Astrocyte of the spinal cord (primary cell): ENCODE results near the gene TBC1D22A.
"Not testable (repeated sequence)": the region's sequence is repeated elsewhere in the genome, so short reads cannot be mapped to it uniquely, and the experiment has no call there.

Experiments
- DNase-seq: peaks from one replicate; pipeline ENCODE4 v3.0.0; 2011; ENCODE audit warnings: low read depth, low spot score
- H3K4me3 ChIP-seq: 2 replicates; pipeline ENCODE4 v1.5.1; 2011; ENCODE audit warnings: low read depth, mild to moderate bottlenecking, low read length, moderate library complexity
- in situ Hi-C: cut with HindIII; loops from 2 replicates; pipeline ENCODE4 v1.10.0; 2017; ENCODE audit warnings: low sequenced_read_pairs
- TF ChIP-seq, protein P1 (sequence below): IDR thresholded peaks from 2 replicates; pipeline ENCODE4 v1.5.1; 2012; ENCODE audit warnings: low read depth, mild to moderate bottlenecking, low read length, inconsistent platforms

TBC1D22A gene

DNA sequence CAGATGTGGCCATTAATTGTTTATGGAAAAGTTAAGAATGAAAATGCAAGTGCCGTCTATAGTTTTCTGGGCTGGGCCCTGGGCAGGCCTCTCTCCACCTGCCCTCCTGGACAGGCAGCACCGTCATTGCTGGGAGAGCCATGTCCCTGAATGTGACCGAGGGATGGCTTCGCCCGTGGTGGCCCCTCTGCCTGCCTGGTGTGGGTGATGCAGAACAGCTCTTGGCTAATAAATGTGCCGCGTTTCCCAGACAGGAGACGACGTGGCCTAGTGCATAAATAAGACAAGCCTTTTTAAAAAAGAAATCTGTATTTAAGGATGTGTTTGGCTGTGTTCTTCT, 407.3 kb downstream of the TBC1D22A start:
- TF ChIP-seq, protein P1, sequence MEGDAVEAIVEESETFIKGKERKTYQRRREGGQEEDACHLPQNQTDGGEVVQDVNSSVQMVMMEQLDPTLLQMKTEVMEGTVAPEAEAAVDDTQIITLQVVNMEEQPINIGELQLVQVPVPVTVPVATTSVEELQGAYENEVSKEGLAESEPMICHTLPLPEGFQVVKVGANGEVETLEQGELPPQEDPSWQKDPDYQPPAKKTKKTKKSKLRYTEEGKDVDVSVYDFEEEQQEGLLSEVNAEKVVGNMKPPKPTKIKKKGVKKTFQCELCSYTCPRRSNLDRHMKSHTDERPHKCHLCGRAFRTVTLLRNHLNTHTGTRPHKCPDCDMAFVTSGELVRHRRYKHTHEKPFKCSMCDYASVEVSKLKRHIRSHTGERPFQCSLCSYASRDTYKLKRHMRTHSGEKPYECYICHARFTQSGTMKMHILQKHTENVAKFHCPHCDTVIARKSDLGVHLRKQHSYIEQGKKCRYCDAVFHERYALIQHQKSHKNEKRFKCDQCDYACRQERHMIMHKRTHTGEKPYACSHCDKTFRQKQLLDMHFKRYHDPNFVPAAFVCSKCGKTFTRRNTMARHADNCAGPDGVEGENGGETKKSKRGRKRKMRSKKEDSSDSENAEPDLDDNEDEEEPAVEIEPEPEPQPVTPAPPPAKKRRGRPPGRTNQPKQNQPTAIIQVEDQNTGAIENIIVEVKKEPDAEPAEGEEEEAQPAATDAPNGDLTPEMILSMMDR: no peak
- in situ Hi-C loops: no loop called here
- DNase-seq: no peak

DNA sequence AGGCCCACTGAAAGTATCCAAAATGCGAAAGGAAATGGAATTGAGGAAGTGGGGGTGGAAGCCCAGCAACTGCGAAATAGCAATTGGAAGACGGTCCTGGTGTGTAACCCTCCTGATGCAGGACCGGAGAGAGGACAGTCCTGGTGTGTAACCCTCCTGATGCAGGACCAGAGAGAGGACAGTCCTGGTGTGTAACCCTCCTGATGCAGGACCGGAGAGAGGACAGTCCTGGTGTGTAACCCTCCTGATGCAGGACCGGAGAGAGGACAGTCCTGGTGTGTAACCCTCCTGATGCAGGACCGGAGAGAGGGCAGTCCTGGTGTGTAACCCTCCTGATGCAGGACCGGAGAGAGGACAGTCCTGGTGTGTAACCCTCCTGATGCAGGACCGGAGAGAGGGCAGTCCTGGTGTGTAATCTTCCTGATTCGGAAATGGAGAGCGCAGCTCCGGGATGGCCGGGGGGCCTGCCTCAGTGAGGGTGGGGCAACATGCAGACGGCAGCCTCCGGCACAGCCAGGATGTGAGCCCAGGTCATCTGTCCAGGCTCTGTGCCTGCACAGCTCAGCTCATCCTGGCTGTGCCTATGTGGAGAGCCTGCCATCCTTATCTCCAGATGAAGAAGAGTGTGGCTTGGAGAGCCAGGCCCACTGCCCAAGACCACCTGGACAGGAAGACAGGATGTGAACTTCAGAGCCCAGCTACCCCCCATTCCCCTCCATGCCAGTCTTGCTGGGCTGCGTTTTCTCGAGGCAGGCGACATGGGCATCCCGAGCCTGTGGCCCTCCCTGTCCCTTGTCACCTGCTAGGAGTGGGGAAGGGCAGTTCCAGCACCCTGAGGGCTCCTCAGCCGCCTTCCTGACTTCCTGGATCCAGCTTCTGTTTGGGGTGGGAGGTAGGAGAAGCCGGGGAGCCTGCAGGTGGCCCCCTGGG, 408.3 kb downstream of the TBC1D22A start:
- in situ Hi-C loops, H3K4me3 ChIP-seq, DNase-seq: not testable (repeated sequence)

More for the DNA sequence above, 407.3 kb downstream of the TBC1D22A start:
- no peak overlapping the region for H3K4me3 ChIP-seq

DNA sequence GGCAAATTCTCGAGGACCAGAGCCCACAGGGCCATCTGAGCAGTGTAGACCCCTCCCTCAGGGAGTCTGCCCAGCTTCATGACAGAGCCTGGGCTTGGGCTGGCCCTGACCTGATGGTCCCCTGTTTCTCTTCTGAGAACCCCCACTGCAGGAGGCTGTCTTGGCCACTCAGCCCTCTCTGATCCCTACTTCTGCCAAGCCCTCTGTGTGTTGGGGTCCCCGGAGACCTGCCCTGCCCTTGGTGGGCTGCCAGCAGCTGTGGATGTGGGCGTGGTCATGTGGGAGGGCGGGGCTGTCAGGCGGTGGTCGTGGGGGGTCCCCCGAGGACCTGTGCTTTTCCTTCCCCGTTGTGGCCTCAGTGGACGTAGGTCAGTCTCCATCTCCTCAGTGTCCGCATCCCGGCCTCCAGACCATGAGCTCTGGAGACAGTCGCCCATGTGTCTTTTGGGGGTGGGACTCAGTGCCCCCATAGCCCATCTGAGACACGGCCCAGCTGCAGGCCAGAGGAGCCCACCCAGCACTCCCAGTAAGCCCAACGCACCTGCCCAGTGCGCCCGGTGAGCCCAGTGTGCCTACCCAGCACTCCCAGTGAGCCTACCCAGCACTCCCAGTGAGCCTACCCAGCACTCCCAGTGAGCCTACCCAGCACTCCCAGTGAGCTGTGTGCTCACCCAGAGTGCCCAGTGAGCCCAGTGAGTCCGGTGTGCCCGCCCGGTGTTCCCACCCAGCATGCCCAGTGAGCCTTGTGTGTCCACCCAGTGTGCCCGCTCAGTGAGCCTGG, 409.2 kb downstream of the TBC1D22A start:
- TF ChIP-seq, protein P1: no peak
- no peak for DNase-seq
- H3K4me3 ChIP-seq: no peak overlapping the region
- in situ Hi-C loops: no loop called here

DNA sequence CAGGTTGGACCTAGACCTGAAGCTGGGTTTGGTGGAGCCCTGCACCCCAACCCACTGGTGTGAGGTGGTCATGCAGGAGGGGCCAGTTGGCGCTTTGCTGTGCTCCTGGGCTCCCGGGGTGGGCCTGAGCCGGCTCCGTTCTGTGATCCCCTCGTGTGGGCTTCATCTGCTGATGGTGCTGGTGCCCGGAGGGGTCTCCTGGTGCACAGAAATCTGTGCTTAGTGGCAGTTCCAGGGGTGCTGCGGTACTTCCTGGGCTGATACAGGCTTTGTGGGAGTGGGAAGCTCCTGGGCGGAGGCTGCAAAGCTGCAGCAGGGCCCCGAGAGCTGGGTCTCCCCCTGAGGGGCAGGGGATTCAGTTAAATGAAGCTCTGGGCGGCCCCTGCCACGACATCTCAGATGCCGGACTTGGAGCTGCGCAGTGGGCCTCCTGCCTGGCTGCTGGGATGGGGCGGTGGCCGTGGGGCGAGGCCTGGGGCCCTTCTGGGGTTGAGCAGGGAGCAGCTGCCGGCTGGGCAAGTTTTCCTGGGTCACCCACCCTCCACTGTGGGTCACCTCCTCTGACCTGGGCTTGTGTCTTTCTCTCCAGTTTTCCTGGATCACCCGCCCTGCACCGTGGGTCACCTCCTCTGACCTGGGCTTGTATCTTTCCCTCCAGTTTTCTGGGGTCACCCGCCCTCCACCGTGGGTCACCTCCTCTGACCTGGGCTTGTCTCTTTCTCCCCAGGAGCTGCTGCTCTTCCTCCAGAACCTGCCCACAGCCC, 410.5 kb downstream of the TBC1D22A start:
- TF ChIP-seq, protein P1: no peak
- DNase-seq: no peak
- in situ Hi-C loops: no loop called here
- no peak overlapping the region for H3K4me3 ChIP-seq

DNA sequence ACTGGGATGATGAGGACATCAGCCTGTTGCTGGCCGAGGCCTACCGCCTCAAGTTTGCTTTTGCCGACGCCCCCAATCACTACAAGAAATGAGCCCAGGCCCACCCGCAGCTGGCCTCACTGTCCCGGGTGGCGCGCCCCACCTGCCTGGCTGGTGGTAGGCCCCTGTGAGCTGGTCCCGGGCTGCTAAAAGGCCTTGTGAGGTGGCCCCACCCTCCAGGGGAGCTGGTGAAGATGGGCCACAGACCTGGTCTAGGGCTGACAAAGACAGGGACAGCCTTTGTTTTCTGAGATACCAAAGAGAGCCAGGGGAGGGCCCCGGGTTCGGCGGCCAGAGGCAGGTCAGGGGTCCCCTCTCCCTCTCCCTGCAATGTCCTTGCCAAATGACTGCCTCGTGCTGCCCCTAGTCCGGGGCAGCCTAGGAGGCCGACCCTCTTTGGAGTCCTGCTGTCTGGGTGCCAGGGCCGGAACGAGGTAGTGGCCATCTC, 411.1 kb downstream of the TBC1D22A start:
- in situ Hi-C loops: no loop called here
- TF ChIP-seq, protein P1: no peak
- no peak overlapping the region for H3K4me3 ChIP-seq
- DNase-seq: no peak

DNA sequence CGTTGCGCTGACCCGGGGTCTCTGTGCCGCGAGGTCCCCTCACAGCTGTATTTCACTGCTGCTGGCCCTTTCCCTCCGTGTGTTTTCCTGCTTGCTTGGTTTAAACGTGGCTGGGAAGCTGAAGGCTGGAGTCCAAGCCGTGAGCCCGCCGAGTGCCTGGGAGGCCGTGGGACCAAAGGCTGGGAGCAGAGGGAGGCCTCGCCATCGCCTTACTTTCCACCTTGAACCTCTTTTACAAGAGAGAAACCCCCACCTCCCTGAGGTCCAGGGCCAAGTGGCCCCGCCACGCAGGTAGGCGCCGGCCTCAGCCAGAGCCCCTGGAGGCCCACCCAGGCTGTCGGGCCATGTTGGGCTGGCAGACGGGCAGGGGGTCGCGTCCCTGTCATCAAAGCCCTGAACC, 411.6 kb downstream of the TBC1D22A start:
- no peak overlapping the region for H3K4me3 ChIP-seq
- TF ChIP-seq, protein P1: no peak
- in situ Hi-C loops: no loop called here
- DNase-seq: no peak
